HepG2 (cell line): ENCODE data around the gene TMEM225B. TPM values are rescaled to one million over a fixed set of nuclear protein-coding genes. Genes with fewer than 3 reads are reported as not detected.

Source experiments
- BCLAF1 ChIP-seq: fragments of 450-650 bp; IDR thresholded peaks from 2 replicates; pipeline ENCODE4 v1.6.1; 2017; ENCODE audit warnings: mild to moderate bottlenecking
- BRF2 ChIP-seq: sonication (generic); formaldehyde crosslinking; IDR thresholded peaks from 2 replicates; pipeline ENCODE4 v1.8.1; 2022; ENCODE audit warnings: mild to moderate bottlenecking, missing genetic modification reagents
- DDIT3 ChIP-seq: sonication (generic); formaldehyde crosslinking; IDR thresholded peaks from 2 replicates; pipeline ENCODE4 v1.4.0; 2020; ENCODE audit warnings: mild to moderate bottlenecking, missing genetic modification reagents
- EZH2 ChIP-seq: conservative IDR thresholded peaks from 2 replicates; pipeline ENCODE4 v1.6.1; 2012; ENCODE audit warnings: mild to moderate bottlenecking, low read depth, low read length, moderate library complexity
- HNF4G ChIP-seq, 2 experiments: sonication (generic) in 1 of 2; formaldehyde crosslinking in 1 of 2; IDR thresholded peaks; 2 replicates each; pipeline versions ENCODE4 v1.4.0 to v1.6.1; 2011 to 2020; ENCODE audit warnings: borderline replicate concordance in 2 of 2, low read depth in 2 of 2, mild to moderate bottlenecking in 2 of 2, low read length in 1 of 2, missing genetic modification reagents in 1 of 2, moderate library complexity in 1 of 2
- HOXA3 ChIP-seq: sonication (generic); formaldehyde crosslinking; IDR thresholded peaks from 2 replicates; pipeline ENCODE4 v1.5.0; 2020; ENCODE audit warnings: missing genetic modification reagents
- KDM2A ChIP-seq: sonication (generic); formaldehyde crosslinking; IDR thresholded peaks from 2 replicates; pipeline ENCODE4 v1.4.0; 2020; ENCODE audit warnings: low read depth, missing genetic modification reagents, borderline replicate concordance
- MATR3 ChIP-seq: sonication (generic); formaldehyde crosslinking; IDR thresholded peaks from 2 replicates; pipeline ENCODE4 v1.4.0; 2020; ENCODE audit warnings: missing genetic modification reagents
- MNT ChIP-seq: fragments of 450-650 bp; IDR thresholded peaks from 2 replicates; pipeline ENCODE4 v1.6.1; 2016
- MYPOP ChIP-seq: sonication (generic); formaldehyde crosslinking; IDR thresholded peaks from 2 replicates; pipeline ENCODE4 v1.8.1; 2023; ENCODE audit warnings: mild to moderate bottlenecking, moderate library complexity, missing genetic modification reagents
- PAXIP1 ChIP-seq: sonication (generic); formaldehyde crosslinking; conservative IDR thresholded peaks from 2 replicates; pipeline ENCODE4 v1.4.0; 2020; ENCODE audit warnings: mild to moderate bottlenecking, missing genetic modification reagents, moderate library complexity
- RAD51 ChIP-seq: fragments of 450-650 bp; IDR thresholded peaks from 2 replicates; pipeline ENCODE4 v1.6.1; 2016; ENCODE audit warnings: borderline replicate concordance
- SATB2 ChIP-seq: sonication (generic); formaldehyde crosslinking; IDR thresholded peaks from 2 replicates; pipeline ENCODE4 v1.5.0; 2020; ENCODE audit warnings: missing genetic modification reagents
- SPEN ChIP-seq: sonication (generic); formaldehyde crosslinking; IDR thresholded peaks from 2 replicates; pipeline ENCODE4 v1.5.1; 2020; ENCODE audit warnings: low read depth, mild to moderate bottlenecking, missing genetic modification reagents
- TARDBP ChIP-seq: sonication (generic); formaldehyde crosslinking; IDR thresholded peaks from 2 replicates; pipeline ENCODE4 v1.8.0; 2022; ENCODE audit warnings: mild to moderate bottlenecking, missing genetic modification reagents
- ZNF674 ChIP-seq: sonication (generic); formaldehyde crosslinking; IDR thresholded peaks from 2 replicates; pipeline ENCODE4 v1.5.0; 2020; ENCODE audit warnings: low read depth, mild to moderate bottlenecking, missing genetic modification reagents
- ZNF790 ChIP-seq: sonication (generic); formaldehyde crosslinking; IDR thresholded peaks from 2 replicates; pipeline ENCODE4 v1.8.0; 2022; ENCODE audit warnings: missing genetic modification reagents, mild to moderate bottlenecking, borderline replicate concordance
- ZNF839 ChIP-seq: sonication (generic); formaldehyde crosslinking; IDR thresholded peaks from 2 replicates; pipeline ENCODE4 v1.4.0; 2020; ENCODE audit warnings: missing genetic modification reagents, mild to moderate bottlenecking, borderline replicate concordance
- polyA plus RNA-seq, 8 experiments: library from polyadenylated mRNA; depleted of rRNA in 3 of 8; stranded (reverse) in 7 of 8; unstranded in 1 of 8; fragments of >200 nt; fragmentation: Illumina TruSeq in 4 of 8; extraction: Trizol in 4 of 8; gene quantifications; 2 replicates each; pipeline versions ENCODE4 v1.2.1 to v1.2.3, GENCODE V29; 2011 to 2016; ENCODE audit warnings: low read depth in 4 of 8, missing spikeins in 1 of 8, mixed read lengths in 1 of 8; ENCODE audit not compliant: insufficient read depth in 1 of 8
- total RNA-seq, 5 experiments: library from RNA; depleted of rRNA; stranded (reverse); fragments of >200 nt; fragmentation: Illumina TruSeq; extraction: Trizol; gene quantifications; 2 replicates each; pipeline ENCODE4 v1.2.3, GENCODE V29; 2016; ENCODE audit warnings: low read depth in 1 of 5

The TMEM225B gene
- total and polyA plus RNA-seq, 2 of the 13 experiments (the other 11 are each of a cell fraction or from before 2014, with no cell fraction given): 0.78 to 0.95 TPM

- TF ChIP-seq BCLAF1 (no peak), RAD51 (no peak), ZNF674 (CRISPR knock-in tag) (no peak), BRF2 (CRISPR knock-in tag) (no peak), DDIT3 (no peak), TARDBP (CRISPR knock-in tag) (peak; percentile 20; the same call in 1 of the 2 replicates), HOXA3 (CRISPR knock-in tag) (peak; percentile 42; the same call in 1 of the 2 replicates), MYPOP (CRISPR knock-in tag) (no peak), MNT (no peak), SPEN (peak; percentile 29; the same call in 1 of the 2 replicates), HNF4G (IDR thresholded peaks at IDR 0.05; ENCODE audit: borderline replicate concordance, low read depth, low read length) (peak; percentile 55), HNF4G (CRISPR knock-in tag; IDR thresholded peaks at IDR 0.05; ENCODE audit: borderline replicate concordance, low read depth) (no peak; the same call in 1 of the 2 replicates), MATR3 (CRISPR knock-in tag) (no peak), SATB2 (CRISPR knock-in tag) (no peak), EZH2 (no peak), PAXIP1 (CRISPR knock-in tag) (peak; percentile 58), ZNF790 (CRISPR knock-in tag) (no peak), KDM2A (CRISPR knock-in tag) (0 out of 2 replicates have a peak, but pooled peaks have one; percentile 16), ZNF839 (CRISPR knock-in tag) (no peak)
These were observed 8.5 kb downstream of the TMEM225B start (continued) for GRCh38 chr7:99606531-99606930.
